ENCODE measurements around the gene FFAR3.

DNA sequence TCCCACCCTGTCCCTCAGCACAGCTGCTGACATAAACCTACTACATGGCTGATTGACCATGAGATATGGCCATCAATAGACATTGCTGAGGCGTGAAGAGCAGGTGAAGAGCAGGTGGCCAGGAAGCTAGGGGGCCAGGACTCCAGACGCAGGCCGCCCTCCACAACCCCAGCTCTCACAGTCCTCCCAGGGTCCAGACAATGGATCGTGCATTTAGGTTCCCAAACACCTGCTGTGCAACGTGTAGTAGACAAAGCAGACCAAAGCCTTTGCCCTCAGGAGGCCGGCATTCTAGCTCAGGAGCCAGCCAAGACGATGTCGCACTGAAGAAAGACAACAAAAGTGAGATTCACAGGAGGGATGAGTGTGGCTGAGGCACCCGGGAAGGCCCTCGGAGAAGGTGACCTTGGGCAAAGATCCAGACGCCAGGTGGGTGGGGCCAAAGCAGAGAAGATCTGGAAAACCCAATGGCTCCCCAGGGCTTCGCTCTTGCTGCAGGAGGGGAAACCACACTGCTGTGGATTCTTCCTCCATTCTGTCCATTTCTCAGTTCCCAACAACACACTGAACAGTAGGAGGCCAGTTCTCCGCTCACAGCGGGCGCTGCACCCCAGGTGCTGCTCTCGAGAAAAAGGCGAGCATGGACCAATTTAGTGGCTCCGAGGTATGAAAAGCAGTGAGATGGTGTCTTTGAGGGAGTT, 9.2 kb upstream of the FFAR3 start:
- TF ChIP-seq POLR2A (IDR thresholded peaks at IDR 0.05; ENCODE audit: low read depth, low read length) (no peak; the same call in 1 of the 2 replicates), TAF1 (IDR thresholded peaks at IDR 0.05; ENCODE audit: low read depth, low read length) (no peak), POU2F2 (IDR thresholded peaks at IDR 0.05; ENCODE audit: low read depth, low read length) (no peak)
